GM12891 (cell line): ENCODE data around the gene CAMSAP2.
A peak's percentile ranks its signal among the peaks of the same experiment; 100 is the strongest.

Experiments
- DNase-seq: peaks from one replicate; pipeline ENCODE4 v3.0.0; 2011; ENCODE audit warnings: low spot score; ENCODE audit not compliant: insufficient read length
- FAIRE-seq: peaks from 2 replicates; lab custom pipeline; 2011; peaks lifted over from hg19 to GRCh38; lab: Jason Lieb, UNC
- PAX5 ChIP-seq: IDR thresholded peaks from 2 replicates; pipeline ENCODE4 v1.6.1; 2011; ENCODE audit warnings: low read length, moderate library complexity, mild to moderate bottlenecking; ENCODE audit not compliant: insufficient read depth, severe bottlenecking
- POLR2A ChIP-seq: IDR thresholded peaks from 2 replicates; pipeline ENCODE4 v1.6.1; 2011; ENCODE audit warnings: low read depth, low read length, control low read depth
- POLR2AphosphoS5 ChIP-seq: IDR thresholded peaks from 2 replicates; pipeline ENCODE4 v1.6.1; 2011; ENCODE audit warnings: low read depth, low read length, control low read depth
- POU2F2 ChIP-seq: IDR thresholded peaks from 2 replicates; pipeline ENCODE4 v1.6.1; 2011; ENCODE audit warnings: low read depth, mild to moderate bottlenecking, control low read depth, low read length, moderate library complexity
- SPI1 ChIP-seq: IDR thresholded peaks from 2 replicates; pipeline ENCODE4 v1.6.1; 2011; ENCODE audit warnings: low read depth, low read length, control low read depth
- TAF1 ChIP-seq: IDR thresholded peaks from 2 replicates; pipeline ENCODE4 v1.6.1; 2011; ENCODE audit warnings: low read depth, low read length, control low read depth

The CAMSAP2 gene

GRCh38 chr1:200895443-200895789 lies 156.7 kb downstream of the CAMSAP2 start:
- FAIRE-seq, result no peak
- TF ChIP-seq TAF1, result no peak
- TF ChIP-seq PAX5, result no peak
- TF ChIP-seq POU2F2, result no peak
- TF ChIP-seq POLR2AphosphoS5, result no peak
- no peak for DNase-seq

DNA sequence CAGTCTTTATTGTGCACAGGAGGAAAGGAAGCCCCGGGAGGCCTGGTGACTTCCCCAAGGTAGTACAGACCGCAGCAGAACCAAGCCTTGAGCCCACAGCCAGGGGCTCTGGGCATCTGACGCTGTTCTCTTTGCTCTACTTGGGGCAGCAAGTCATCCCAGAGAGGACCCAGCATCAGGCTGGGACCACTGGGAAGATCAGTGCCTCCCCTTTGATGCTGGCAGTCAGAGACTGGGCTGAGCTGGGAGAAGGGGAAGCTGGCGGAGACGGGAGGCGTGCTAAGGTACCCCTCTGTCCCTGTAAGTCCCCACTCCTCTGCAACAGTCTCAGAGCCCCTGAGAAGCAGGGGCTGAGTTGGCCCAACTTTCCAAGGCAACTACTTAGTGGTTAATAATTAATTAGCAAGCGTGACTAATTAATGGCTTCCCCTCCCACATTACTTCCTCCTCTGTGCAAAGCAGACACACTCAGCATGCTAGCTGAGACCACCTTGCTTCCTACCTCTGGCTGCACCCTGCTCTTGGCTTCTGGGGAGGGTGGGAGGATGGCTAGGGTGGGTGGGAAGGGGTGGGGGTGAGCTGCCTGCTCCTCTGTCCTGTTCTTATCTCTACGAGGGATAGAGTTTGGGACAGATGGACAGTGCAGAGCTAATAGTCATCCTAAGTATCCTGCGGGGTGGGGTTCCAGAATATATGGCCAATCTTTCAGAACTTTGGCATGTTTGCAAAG lies 157.3 kb downstream of the CAMSAP2 start:
- FAIRE-seq (peak; percentile 64), DNase-seq (no peak)
- TF ChIP-seq POLR2A (no peak), POU2F2 (no peak), POLR2AphosphoS5 (no peak)

DNA sequence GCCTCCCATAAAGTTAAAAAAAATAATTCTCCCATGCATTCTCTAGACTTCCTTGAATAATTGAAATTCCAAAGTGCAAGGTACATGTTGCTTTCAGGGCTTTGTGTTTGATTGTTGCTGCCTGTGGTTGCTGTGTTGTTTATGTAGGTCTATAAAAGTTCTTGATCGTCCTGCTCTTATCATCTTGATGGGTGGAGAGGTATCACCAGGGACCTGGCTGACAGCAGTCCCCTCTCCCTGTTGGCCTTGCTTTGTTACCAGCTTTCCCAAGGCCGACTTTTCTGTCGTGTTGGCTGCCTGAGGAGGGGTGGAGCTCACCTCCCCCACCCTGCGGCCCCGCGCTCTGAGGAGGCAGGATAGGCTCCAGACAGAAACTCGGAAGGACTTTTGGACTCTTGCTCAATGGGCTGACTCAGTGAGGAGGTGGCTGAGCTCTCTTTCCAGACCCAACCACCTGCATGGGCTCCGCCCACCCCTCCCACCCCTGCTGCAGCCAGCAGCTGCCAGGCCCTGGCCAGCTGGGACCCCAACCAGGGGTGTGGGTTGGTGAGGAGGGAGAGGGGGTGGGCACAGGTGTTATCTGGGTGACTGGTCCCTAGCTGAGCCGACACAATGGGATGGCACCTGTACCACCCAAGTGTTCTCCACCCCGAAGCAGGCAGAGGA lies 158.0 kb downstream of the CAMSAP2 start:
- DNase-seq, result no peak
- TF ChIP-seq SPI1 (no peak), POLR2A (no peak), TAF1 (no peak), POU2F2 (no peak), POLR2AphosphoS5 (no peak), PAX5 (no peak)
- FAIRE-seq, result no peak

DNA sequence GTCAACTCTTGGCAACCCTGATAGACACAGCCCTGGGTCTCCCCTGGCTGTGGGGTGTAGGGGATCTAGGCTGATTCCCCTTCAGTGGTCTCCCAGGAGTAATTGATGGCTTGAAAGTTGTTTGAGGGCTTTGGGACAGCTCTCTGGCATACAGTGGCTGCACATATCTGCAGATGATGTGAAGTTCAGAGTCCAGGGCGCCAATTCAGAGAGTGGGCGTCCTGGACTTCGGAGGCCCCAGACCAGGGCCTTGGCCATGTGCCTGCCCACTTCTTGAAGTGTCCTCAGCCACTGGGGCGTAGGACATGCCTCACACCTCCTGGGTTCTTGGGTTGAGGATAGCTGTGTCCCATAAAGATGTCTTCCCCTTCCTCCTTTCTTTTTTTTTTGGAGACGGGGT lies 158.6 kb downstream of the CAMSAP2 start:
- no peak for DNase-seq
- TF ChIP-seq PAX5, result no peak
- TF ChIP-seq TAF1, result no peak
- FAIRE-seq, result no peak

- TF ChIP-seq PAX5 (no peak), SPI1 (no peak), POLR2AphosphoS5 (no peak), POU2F2 (no peak)
- FAIRE-seq (no peak), DNase-seq (no peak)
These were observed 160.3 kb downstream of the CAMSAP2 start for GRCh38 chr1:200899015-200899386.

DNA sequence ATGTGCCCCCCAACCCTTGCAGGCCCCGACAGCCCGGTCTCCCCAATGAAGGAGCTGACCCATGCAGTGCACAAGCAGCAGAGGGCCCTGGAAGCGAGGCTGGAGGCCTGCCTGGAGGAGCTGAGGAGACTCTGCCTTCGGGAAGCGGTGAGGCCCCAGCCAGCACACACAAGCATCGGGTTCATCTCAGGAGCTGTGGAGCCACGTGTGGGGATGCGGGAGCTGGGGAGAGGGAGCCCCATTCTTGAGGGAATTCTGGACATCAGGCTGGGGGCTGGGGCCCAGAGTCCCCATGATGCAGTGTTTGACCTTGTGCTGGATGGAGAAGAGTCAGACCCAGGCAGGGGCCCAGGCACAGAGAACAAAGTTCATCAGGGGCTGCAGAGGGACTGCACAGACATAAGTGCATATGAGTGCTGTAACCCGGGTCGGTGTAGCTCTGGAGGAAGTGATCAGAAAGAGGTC lies 160.8 kb downstream of the CAMSAP2 start:
- TF ChIP-seq POLR2AphosphoS5 (no peak), PAX5 (no peak), POLR2A (no peak), SPI1 (no peak), POU2F2 (no peak), TAF1 (no peak)
- DNase-seq (no peak), FAIRE-seq (no peak)

DNA sequence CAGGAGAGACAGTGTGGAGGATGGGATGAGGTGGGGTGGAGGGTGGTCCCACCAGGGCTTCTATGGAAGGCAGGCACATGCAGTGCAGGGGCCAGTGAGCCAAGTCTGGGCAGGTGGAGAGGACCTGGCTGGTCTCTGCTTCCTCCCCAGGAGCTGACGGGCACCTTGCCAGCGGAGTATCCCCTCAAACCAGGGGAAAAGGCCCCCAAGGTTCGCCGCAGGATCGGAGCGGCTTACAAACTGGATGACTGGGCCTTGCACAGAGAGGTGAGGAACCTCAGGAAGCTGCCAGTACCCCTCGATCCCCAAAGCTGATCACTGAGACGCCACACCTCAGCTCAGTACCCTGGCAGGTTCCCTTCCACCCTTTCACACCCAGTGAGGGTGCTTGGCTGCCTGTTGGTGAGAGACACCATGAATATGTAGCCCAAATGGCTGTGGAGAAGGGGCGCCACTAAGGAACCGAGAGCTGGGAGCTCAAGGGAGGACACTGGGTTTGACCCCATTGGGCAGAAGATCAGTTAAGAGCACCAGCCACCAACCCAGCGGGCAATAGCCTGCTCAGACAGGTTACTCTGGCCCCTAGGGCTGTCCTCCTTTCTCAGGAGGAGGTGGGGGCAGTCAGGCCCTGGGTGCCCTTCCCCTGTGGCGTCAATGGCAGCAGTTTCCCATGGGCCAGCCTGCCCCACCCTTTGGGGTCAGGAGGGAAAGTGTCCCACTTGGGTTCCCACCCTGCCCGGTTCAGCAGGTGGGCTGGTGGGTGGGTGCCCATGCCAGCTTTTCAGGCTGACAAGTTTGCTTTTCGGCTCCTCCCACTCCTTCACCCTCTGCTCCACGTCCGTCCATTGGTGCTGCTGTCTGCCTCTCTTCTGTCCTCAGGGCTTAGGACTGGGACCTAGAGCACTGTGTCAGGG lies 161.5 kb downstream of the CAMSAP2 start:
- DNase-seq (no peak), FAIRE-seq (no peak)
- TF ChIP-seq PAX5 (no peak), TAF1 (no peak), POU2F2 (no peak), POLR2AphosphoS5 (no peak), SPI1 (no peak), POLR2A (no peak)

GRCh38 chr1:200900877-200901276 lies 162.2 kb downstream of the CAMSAP2 start:
- FAIRE-seq, result no peak
- TF ChIP-seq POLR2A, result no peak
- TF ChIP-seq TAF1, result no peak
- no peak for TF ChIP-seq SPI1
- no peak for TF ChIP-seq PAX5
- TF ChIP-seq POLR2AphosphoS5, result no peak
- no peak for TF ChIP-seq POU2F2
- no peak for DNase-seq

- TF ChIP-seq TAF1, result no peak
- TF ChIP-seq POLR2AphosphoS5, result no peak
- TF ChIP-seq POLR2A, result no peak
- no peak for TF ChIP-seq SPI1
- TF ChIP-seq PAX5, result no peak
- TF ChIP-seq POU2F2, result no peak
- DNase-seq (no peak), FAIRE-seq (no peak)
These were observed 162.7 kb downstream of the CAMSAP2 start for GRCh38 chr1:200901350-200901749.

DNA sequence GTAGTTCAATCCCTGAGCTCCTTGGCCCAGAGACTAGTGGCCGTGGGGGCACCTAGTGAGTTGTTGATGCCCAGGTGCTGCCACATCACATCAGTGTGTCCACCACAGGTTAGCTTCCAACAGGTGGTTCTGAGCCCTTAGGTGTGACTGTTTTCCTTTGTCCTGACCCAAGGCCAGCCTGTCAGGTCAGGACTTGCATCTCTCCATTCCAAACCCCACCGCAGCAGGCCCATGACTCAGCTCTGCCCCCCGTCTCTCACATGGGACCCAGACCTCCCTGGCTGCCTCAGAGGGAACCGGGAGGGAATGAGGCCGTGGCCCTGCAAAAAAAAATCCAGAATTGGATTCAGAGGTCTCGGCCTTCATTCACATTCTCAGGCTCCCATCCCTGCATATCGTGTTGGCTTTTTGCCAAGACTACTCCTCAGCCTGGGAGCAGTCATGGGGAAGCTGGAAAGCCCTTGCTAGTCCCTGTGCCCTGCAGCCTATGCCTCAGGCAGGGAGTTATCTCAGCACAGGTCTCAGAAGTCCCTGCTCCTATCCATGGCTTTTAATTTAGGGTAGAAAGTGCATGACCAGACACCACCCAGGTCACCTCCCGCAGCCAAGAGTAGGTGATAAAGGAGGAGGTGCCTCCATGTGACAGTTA lies 163.2 kb downstream of the CAMSAP2 start:
- TF ChIP-seq SPI1, result no peak
- FAIRE-seq (no peak), DNase-seq (no peak)
